ENCODE data around the gene CTDSP2. TPM values are rescaled to one million over a fixed set of nuclear protein-coding genes. Genes with fewer than 3 reads are reported as not detected.

CTDSP2 gene
- total RNA-seq, 2 experiments from 2014 or later: 44.2 to 118 TPM

DNA sequence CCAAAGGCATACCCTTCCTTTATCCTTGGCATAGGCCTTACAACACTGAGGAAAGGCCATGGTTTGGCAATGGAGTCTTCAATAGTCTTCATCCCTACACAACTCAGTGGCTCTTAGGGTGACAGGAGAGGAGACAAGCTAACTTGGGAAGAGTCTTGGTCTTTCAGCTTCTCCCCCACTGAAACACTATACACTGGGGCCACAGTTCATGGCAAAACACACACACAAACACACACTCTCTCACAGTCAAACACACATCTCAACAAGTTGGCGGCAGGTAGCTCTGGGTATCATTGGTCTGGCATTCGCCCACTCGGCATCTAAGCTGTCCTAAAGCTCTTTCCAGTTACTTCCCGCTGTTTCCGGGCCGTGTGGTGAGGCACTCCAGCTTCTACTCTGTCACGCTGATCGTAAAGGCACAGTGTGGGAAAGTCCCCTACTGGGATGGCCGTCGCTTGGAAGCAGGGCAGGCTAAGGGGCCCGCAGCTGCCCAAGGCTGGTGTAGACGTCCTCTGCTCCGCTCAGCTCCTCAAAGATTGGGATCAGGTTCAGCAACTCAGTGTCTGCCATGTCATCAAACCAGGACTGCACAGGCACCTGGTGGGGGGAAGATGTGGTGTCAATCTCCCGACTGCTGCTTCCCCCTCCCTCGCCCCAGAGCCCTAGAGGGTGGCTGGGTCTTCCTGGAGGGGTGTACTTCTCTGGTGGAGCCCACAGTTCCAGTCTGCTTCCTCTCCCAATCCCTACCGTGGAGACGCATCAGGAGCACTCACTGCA, 23.2 kb downstream of the CTDSP2 start:
- H3K4me2 ChIP-seq (ENCODE audit: low read length): no peak overlapping the region
- ChIA-PET POLR2A (interaction anchor here (0.6 kb wide), 1 partner anchor 99 kb away, joined by 3 read pairs; no protein-coding TSS in a partner anchor), CTCF (ENCODE audit: unreplicated experiment) (no interaction called here)
- H3K9me3 ChIP-seq (ENCODE audit: low read length): no peaks in the 10 kb centered on the region
- no peak overlapping the region for H3K27ac ChIP-seq (ENCODE audit: low read depth, low read length, poor library complexity, severe bottlenecking)
- H2AFZ ChIP-seq (ENCODE audit: low read length): no peak overlapping the region
- TF ChIP-seq, protein P1, sequence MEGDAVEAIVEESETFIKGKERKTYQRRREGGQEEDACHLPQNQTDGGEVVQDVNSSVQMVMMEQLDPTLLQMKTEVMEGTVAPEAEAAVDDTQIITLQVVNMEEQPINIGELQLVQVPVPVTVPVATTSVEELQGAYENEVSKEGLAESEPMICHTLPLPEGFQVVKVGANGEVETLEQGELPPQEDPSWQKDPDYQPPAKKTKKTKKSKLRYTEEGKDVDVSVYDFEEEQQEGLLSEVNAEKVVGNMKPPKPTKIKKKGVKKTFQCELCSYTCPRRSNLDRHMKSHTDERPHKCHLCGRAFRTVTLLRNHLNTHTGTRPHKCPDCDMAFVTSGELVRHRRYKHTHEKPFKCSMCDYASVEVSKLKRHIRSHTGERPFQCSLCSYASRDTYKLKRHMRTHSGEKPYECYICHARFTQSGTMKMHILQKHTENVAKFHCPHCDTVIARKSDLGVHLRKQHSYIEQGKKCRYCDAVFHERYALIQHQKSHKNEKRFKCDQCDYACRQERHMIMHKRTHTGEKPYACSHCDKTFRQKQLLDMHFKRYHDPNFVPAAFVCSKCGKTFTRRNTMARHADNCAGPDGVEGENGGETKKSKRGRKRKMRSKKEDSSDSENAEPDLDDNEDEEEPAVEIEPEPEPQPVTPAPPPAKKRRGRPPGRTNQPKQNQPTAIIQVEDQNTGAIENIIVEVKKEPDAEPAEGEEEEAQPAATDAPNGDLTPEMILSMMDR (conservative IDR thresholded peaks at IDR 0.05; ENCODE audit: low read length): no peak
- no peak for TF ChIP-seq EZH2phosphoT487 (IDR thresholded peaks at IDR 0.05; ENCODE audit: borderline replicate concordance, low read depth, low read length)
- no peak overlapping the region for H3K4me3 ChIP-seq (ENCODE audit: low read depth, low read length, poor library complexity, severe bottlenecking)
- BruUV-seq (replicated peaks): no TSS peak
- no peaks in the 10 kb centered on the region for H3K79me2 ChIP-seq (ENCODE audit: insufficient read depth, low read depth, low read length)
- H3K9me2 ChIP-seq (ENCODE audit: insufficient read depth, low read length): no peaks in the 10 kb centered on the region
- H4K20me1 ChIP-seq (ENCODE audit: insufficient read depth, low read length): no peaks in the 10 kb centered on the region
- H3K4me1 ChIP-seq (ENCODE audit: insufficient read depth, low read length, poor library complexity, severe bottlenecking): no peaks in the 10 kb centered on the region
- peaks cover 70% of the 10 kb centered on the region for H3K36me3 ChIP-seq (ENCODE audit: insufficient read depth, low read length)
- DNase-seq (ENCODE audit: low spot score): no peak
- intact Hi-C loops (cut with micrococcal nuclease; ENCODE audit: unreplicated experiment): no loop called here

DNA sequence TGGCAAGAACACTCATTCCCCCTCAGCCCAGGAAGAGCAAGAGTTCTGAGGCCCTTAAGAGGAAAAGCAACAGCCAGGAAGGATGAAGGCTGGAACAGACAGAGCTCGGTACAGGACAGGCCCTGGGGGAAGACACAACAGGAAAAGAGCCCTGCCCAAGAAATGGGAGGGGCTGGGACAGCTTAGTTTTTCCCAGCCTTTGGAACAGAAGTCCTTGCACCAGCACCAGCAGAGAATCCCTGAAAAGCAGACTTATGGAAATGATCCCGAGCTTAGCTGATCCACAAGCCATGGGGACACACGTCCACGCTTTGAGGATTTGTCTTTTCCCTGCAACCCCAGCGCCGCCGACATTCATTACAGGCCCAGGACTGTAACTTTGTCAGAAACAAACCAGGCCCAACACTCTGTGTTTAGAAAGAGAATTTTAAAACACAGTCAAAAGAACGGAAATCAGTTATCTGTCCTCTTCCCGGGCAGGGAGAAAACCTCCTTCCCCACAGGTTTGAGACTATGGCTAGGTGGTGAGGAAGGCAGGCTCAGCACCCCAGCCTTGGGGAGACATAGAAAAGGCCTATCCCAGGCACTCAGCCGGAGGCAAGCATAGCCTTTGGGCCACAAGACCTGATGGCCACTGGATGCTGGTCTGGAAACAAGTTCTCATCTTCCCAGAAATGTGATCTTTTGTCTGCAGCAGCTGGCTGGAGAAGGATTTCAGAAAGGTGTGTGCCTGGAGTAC, 24.0 kb downstream of the CTDSP2 start:
- POLR2A ChIA-PET: interaction anchor here (0.6 kb wide), 1 partner anchor 100 kb away, joined by 3 read pairs; no protein-coding TSS in a partner anchor
- intact Hi-C loops (cut with micrococcal nuclease; ENCODE audit: unreplicated experiment): no loop called here
- DNase-seq (ENCODE audit: low spot score): no peak
- H2AFZ ChIP-seq (ENCODE audit: low read length): no peak overlapping the region
- H3K79me2 ChIP-seq (ENCODE audit: insufficient read depth, low read depth, low read length): no peaks in the 10 kb centered on the region
- H4K20me1 ChIP-seq (ENCODE audit: insufficient read depth, low read length): no peaks in the 10 kb centered on the region
- no peaks in the 10 kb centered on the region for H3K4me1 ChIP-seq (ENCODE audit: insufficient read depth, low read length, poor library complexity, severe bottlenecking)
- no peak overlapping the region for H3K4me2 ChIP-seq (ENCODE audit: low read length)
- no peaks in the 10 kb centered on the region for H3K9me2 ChIP-seq (ENCODE audit: insufficient read depth, low read length)
- CTCF ChIA-PET (ENCODE audit: unreplicated experiment): no interaction called here
- peaks cover 65% of the 10 kb centered on the region for H3K36me3 ChIP-seq (ENCODE audit: insufficient read depth, low read length)
- no peak overlapping the region for H3K27ac ChIP-seq (ENCODE audit: low read depth, low read length, poor library complexity, severe bottlenecking)
- TSS peak; percentile 41 for BruUV-seq (replicated peaks)
- no peak for TF ChIP-seq EZH2phosphoT487 (IDR thresholded peaks at IDR 0.05; ENCODE audit: borderline replicate concordance, low read depth, low read length)
- TF ChIP-seq, protein P1 (conservative IDR thresholded peaks at IDR 0.05; ENCODE audit: low read length): no peak
- H3K9me3 ChIP-seq (ENCODE audit: low read length): no peaks in the 10 kb centered on the region
- H3K4me3 ChIP-seq (ENCODE audit: low read depth, low read length, poor library complexity, severe bottlenecking): no peak overlapping the region
